Osteoblast (primary cell): ENCODE results near the gene C18orf32. TPM values are rescaled to one million over a fixed set of nuclear protein-coding genes. Genes with fewer than 3 reads are reported as not detected.

ENCODE experiments used
- DNase-seq: peaks from one replicate; pipeline ENCODE4 v3.0.0; 2011; ENCODE audit warnings: low spot score, mixed read lengths; ENCODE audit not compliant: insufficient read length; ENCODE audit errors: missing footprints
- H2AFZ ChIP-seq: 2 replicates; pipeline ENCODE4 v1.6.0; 2011; ENCODE audit warnings: mild to moderate bottlenecking, low read length
- H3K27ac ChIP-seq: 2 replicates; pipeline ENCODE4 v1.5.1; 2011; ENCODE audit warnings: mild to moderate bottlenecking, low read depth, low read length, moderate library complexity
- H3K27me3 ChIP-seq: 2 replicates; pipeline ENCODE4 v1.6.0; 2012; ENCODE audit warnings: mild to moderate bottlenecking, control low read depth, inconsistent platforms, low read length, moderate library complexity; ENCODE audit not compliant: insufficient read depth
- H3K36me3 ChIP-seq: 2 replicates; pipeline ENCODE4 v1.5.1; 2011; ENCODE audit warnings: mild to moderate bottlenecking, low read length, control low read depth, moderate library complexity; ENCODE audit not compliant: insufficient read depth
- H3K4me1 ChIP-seq: 2 replicates; pipeline ENCODE4 v1.5.1; 2011; ENCODE audit warnings: mild to moderate bottlenecking, low read length, control low read depth, moderate library complexity; ENCODE audit not compliant: insufficient read depth
- H3K4me2 ChIP-seq: 2 replicates; pipeline ENCODE4 v1.6.0; 2011; ENCODE audit warnings: mild to moderate bottlenecking, low read length; ENCODE audit not compliant: insufficient read depth
- H3K4me3 ChIP-seq: fragments of 200-600 bp; sonication (generic); 3 replicates; pipeline ENCODE4 v1.5.1; 2012; ENCODE audit warnings: mild to moderate bottlenecking, low read length, inconsistent platforms; ENCODE audit not compliant: insufficient read depth
- H3K79me2 ChIP-seq: 2 replicates; pipeline ENCODE4 v1.6.0; 2012; ENCODE audit warnings: mild to moderate bottlenecking, low read length, control low read depth, inconsistent platforms; ENCODE audit not compliant: insufficient read depth
- H3K9me3 ChIP-seq: 2 replicates; pipeline ENCODE4 v1.5.1; 2011; ENCODE audit warnings: low read depth, low read length, control low read depth
- H4K20me1 ChIP-seq: 2 replicates; pipeline ENCODE4 v1.6.0; 2012; ENCODE audit warnings: mild to moderate bottlenecking, low read length, control low read depth; ENCODE audit not compliant: insufficient read depth
- total RNA-seq: library from RNA; depleted of rRNA; stranded (reverse); fragments of >200 nt; gene quantifications from 2 replicates; pipeline ENCODE4 v1.2.3, GENCODE V29; 2012
- TF ChIP-seq, protein P1 (sequence below): IDR thresholded peaks from 2 replicates; pipeline ENCODE4 v1.5.1; 2011; ENCODE audit warnings: mild to moderate bottlenecking, low read depth, low read length, moderate library complexity; ENCODE audit errors: extremely low read depth

C18orf32 gene
- total RNA-seq, 1 donor = 16.6 TPM

DNA sequence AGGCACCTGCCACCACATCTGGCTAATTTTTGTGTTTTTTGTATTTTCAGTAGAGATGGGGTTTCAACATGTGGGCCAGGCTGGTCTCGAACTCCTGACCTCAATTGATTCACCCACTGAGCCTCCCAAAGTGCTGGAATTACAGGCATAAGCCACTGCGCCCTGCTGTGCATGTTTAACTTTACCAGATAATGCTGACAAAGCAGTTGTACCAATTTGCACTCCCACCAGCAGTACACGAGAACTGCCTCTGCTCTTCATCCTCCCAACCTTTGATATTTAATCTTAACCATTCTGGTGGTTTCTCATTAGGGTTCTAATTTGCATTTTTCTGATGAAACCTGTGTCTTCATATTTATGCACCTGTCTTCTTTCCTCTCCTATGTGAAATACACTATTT, 14.6 kb downstream of the C18orf32 start:
- no peak overlapping the region for H3K4me3 ChIP-seq
- H3K27me3 ChIP-seq = no peaks in the 10 kb centered on the region
- no peak overlapping the region for H2AFZ ChIP-seq
- peaks cover 11% of the 10 kb centered on the region for H3K4me1 ChIP-seq
- TF ChIP-seq, protein P1, sequence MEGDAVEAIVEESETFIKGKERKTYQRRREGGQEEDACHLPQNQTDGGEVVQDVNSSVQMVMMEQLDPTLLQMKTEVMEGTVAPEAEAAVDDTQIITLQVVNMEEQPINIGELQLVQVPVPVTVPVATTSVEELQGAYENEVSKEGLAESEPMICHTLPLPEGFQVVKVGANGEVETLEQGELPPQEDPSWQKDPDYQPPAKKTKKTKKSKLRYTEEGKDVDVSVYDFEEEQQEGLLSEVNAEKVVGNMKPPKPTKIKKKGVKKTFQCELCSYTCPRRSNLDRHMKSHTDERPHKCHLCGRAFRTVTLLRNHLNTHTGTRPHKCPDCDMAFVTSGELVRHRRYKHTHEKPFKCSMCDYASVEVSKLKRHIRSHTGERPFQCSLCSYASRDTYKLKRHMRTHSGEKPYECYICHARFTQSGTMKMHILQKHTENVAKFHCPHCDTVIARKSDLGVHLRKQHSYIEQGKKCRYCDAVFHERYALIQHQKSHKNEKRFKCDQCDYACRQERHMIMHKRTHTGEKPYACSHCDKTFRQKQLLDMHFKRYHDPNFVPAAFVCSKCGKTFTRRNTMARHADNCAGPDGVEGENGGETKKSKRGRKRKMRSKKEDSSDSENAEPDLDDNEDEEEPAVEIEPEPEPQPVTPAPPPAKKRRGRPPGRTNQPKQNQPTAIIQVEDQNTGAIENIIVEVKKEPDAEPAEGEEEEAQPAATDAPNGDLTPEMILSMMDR = no peak
- no peak overlapping the region for H3K27ac ChIP-seq
- no peaks in the 10 kb centered on the region for H3K79me2 ChIP-seq
- no peaks in the 10 kb centered on the region for H4K20me1 ChIP-seq
- no peaks in the 10 kb centered on the region for H3K36me3 ChIP-seq
- no peaks in the 10 kb centered on the region for H3K9me3 ChIP-seq
- no peak for DNase-seq
- H3K4me2 ChIP-seq = no peak overlapping the region

DNA sequence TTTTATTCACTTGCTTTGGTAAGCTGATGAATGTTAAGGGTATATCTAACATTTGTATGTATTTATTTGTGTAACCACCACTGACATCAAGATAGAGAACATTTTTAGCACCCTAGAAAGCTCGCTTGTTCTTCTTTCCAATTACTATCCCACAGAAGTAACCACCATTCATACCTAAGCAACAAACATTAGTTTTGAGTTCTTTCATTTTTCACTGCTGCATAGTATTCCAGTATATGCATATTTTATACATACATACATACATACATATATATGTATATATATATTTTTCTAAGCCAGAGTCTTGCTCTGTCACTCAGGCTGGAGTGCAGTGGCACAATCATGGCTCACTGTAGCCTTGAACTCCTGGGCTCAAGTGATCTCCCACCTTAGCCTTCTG, 15.5 kb downstream of the C18orf32 start:
- no peak for DNase-seq
- H3K27me3 ChIP-seq = no peaks in the 10 kb centered on the region
- H2AFZ ChIP-seq = no peak overlapping the region
- H3K4me2 ChIP-seq = no peak overlapping the region
- no peaks in the 10 kb centered on the region for H3K79me2 ChIP-seq
- no peaks in the 10 kb centered on the region for H3K9me3 ChIP-seq
- no peak overlapping the region for H3K27ac ChIP-seq
- peaks cover 2% of the 10 kb centered on the region for H3K4me1 ChIP-seq
- TF ChIP-seq, protein P1 = no peak
- H3K36me3 ChIP-seq = no peaks in the 10 kb centered on the region
- H3K4me3 ChIP-seq = no peak overlapping the region
- H4K20me1 ChIP-seq = no peaks in the 10 kb centered on the region

DNA sequence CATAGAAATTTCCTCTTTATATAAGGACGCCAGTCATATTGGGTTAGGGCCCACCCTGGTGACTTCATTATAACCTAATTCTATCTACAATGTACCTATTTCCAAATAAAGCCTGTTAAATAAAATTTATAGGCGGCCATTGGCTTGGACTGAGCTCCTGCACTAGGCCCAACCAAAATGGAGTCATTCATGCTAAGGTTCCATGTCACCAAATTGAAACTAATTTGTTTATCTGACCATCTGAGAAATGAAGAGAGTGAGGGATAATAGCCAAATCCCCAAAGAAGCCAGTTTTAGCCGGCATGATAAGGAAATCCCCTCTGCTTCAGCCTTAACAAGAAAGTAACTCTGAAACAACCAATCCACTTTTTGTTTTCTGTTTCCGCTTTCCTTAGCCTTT, 19.4 kb downstream of the C18orf32 start:
- Histone ChIP-seq H3K79me2 (no peaks in the 10 kb centered on the region), H4K20me1 (no peaks in the 10 kb centered on the region), H3K4me3 (no peak overlapping the region), H3K4me1 (no peaks in the 10 kb centered on the region), H3K27ac (no peak overlapping the region), H3K9me3 (no peaks in the 10 kb centered on the region), H2AFZ (no peak overlapping the region), H3K27me3 (no peaks in the 10 kb centered on the region), H3K4me2 (no peak overlapping the region), H3K36me3 (no peaks in the 10 kb centered on the region)
- TF ChIP-seq, protein P1 = no peak
- DNase-seq = no peak

DNA sequence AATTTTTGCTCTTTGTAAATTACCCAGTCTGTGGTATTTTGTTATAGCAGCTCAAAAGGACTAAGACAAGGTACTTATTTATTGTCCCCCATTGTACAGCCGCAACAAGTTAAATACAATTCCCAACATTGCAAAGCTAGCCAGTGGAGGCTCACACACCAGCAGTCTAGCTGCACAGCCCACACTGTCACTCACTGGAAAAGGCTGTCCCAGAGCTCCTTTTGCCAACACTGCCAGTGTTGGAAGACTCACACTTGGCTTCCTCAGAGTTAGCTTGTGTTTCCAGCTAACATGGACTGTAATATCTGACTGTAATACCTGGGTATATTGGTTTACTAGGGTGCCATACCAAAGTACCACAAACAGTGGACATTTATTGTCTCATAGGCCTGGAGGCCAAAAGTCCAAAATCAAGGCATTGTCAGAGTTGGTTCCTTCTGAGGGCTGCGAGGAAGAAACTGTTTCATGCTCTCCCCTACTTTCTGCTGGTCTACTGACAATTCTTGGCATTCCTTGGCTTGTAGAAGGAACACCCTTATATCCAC, 19.9 kb downstream of the C18orf32 start:
- peak; percentile 45 for DNase-seq
- Histone ChIP-seq H2AFZ (no peak overlapping the region), H3K79me2 (no peaks in the 10 kb centered on the region), H4K20me1 (no peaks in the 10 kb centered on the region), H3K36me3 (no peaks in the 10 kb centered on the region), H3K4me2 (no peak overlapping the region), H3K4me3 (no peak overlapping the region), H3K9me3 (no peaks in the 10 kb centered on the region), H3K27ac (no peak overlapping the region), H3K4me1 (no peaks in the 10 kb centered on the region), H3K27me3 (no peaks in the 10 kb centered on the region)
- TF ChIP-seq, protein P1 = no peak
